ENCODE data around the gene NALF2.

Gene NALF2

GRCh38 chrX:69507500-69507789 lies 3.3 kb downstream of the NALF2 start:
- no peak for TF ChIP-seq CEBPB (IDR thresholded peaks at IDR 0.05)
- no peak for TF ChIP-seq EP300 (IDR thresholded peaks at IDR 0.05; ENCODE audit: borderline replicate concordance)
- no peak for TF ChIP-seq NFIC (IDR thresholded peaks at IDR 0.05)
- no peak for TF ChIP-seq YY1 (IDR thresholded peaks at IDR 0.05; ENCODE audit: low read depth)
- no peak for TF ChIP-seq TAF1 (IDR thresholded peaks at IDR 0.05; ENCODE audit: low read depth)
- no peak for TF ChIP-seq CREB1 (IDR thresholded peaks at IDR 0.05; ENCODE audit: low read depth)
- no peak for TF ChIP-seq MAX (IDR thresholded peaks at IDR 0.05)
- no peak for TF ChIP-seq REST (IDR thresholded peaks at IDR 0.05; ENCODE audit: low read depth)
- no peak for TF ChIP-seq EGR1 (IDR thresholded peaks at IDR 0.05)
- TF ChIP-seq USF1 (IDR thresholded peaks at IDR 0.05) = no peak

- TF ChIP-seq REST (IDR thresholded peaks at IDR 0.05; ENCODE audit: low read depth) = no peak
- TF ChIP-seq TEAD4 (IDR thresholded peaks at IDR 0.05) = no peak
- no peak for TF ChIP-seq TCF12 (IDR thresholded peaks at IDR 0.05; ENCODE audit: low read depth)
- TF ChIP-seq CREB1 (IDR thresholded peaks at IDR 0.05; ENCODE audit: low read depth) = no peak
These were observed 4.5 kb downstream of the NALF2 start for GRCh38 chrX:69508610-69509009.

- TF ChIP-seq TEAD4 (IDR thresholded peaks at IDR 0.05) (no peak), YY1 (IDR thresholded peaks at IDR 0.05; ENCODE audit: low read depth) (no peak), EGR1 (IDR thresholded peaks at IDR 0.05) (no peak), ZBTB7A (IDR thresholded peaks at IDR 0.05; ENCODE audit: low read depth) (no peak), CREB1 (IDR thresholded peaks at IDR 0.05; ENCODE audit: low read depth) (no peak), EP300 (IDR thresholded peaks at IDR 0.05; ENCODE audit: borderline replicate concordance) (no peak), TAF1 (IDR thresholded peaks at IDR 0.05; ENCODE audit: low read depth) (no peak), USF1 (IDR thresholded peaks at IDR 0.05) (no peak), RAD21 (IDR thresholded peaks at IDR 0.05; ENCODE audit: low read depth) (no peak)
These were observed 6.1 kb downstream of the NALF2 start for GRCh38 chrX:69510137-69510715.

GRCh38 chrX:69510914-69511513 lies 6.9 kb downstream of the NALF2 start:
- TF ChIP-seq REST (IDR thresholded peaks at IDR 0.05; ENCODE audit: low read depth) (no peak), EGR1 (IDR thresholded peaks at IDR 0.05) (no peak), MAX (IDR thresholded peaks at IDR 0.05) (no peak), TAF1 (IDR thresholded peaks at IDR 0.05; ENCODE audit: low read depth) (no peak), TEAD4 (IDR thresholded peaks at IDR 0.05) (no peak), EP300 (IDR thresholded peaks at IDR 0.05; ENCODE audit: borderline replicate concordance) (no peak), FOXM1 (IDR thresholded peaks at IDR 0.05; ENCODE audit: borderline replicate concordance, low read depth) (no peak)

GRCh38 chrX:69522052-69522451 lies 17.9 kb downstream of the NALF2 start:
- TF ChIP-seq MAX (IDR thresholded peaks at IDR 0.05) (no peak), TAF1 (IDR thresholded peaks at IDR 0.05; ENCODE audit: low read depth) (no peak), USF1 (IDR thresholded peaks at IDR 0.05) (no peak)
